Stimulated activated naive CD8-positive, alpha-beta T cell treated with anti-CD3 and anti-CD28 coated beads, Interleukin-15, amount 100 ng/mL, for 72 hours (primary cell): ENCODE data around the gene GPR157.

Experiments used
- ATAC-seq: fragments of 150-1000 bp; cut with Tn5 transposase; 2 replicates; pipeline ENCODE4 v1.10.0; 2021; ENCODE audit warnings: mild to moderate bottlenecking, moderate library complexity
- DNase-seq, 2 donors: peaks; one replicate each; pipeline ENCODE4 v3.0.0; 2021 to 2022
- H3K27ac Mint-ChIP-seq, 2 donors: one replicate each; pipeline ENCODE4 v1.8.0; 2022; ENCODE audit warnings: mild to moderate bottlenecking in 2 of 2, mixed read lengths in 2 of 2, moderate library complexity in 2 of 2
- H3K27me3 Mint-ChIP-seq: one replicate; pipeline ENCODE4 v1.8.0; 2022; ENCODE audit warnings: mixed read lengths
- H3K4me1 Mint-ChIP-seq: one replicate; pipeline ENCODE4 v1.8.0; 2022; ENCODE audit warnings: mild to moderate bottlenecking, mixed read lengths
- H3K4me3 Mint-ChIP-seq, 2 donors: one replicate each; pipeline ENCODE4 v1.8.0; 2022; ENCODE audit warnings: mild to moderate bottlenecking in 2 of 2, mixed read lengths in 2 of 2, moderate library complexity in 1 of 2
- H3K9me3 Mint-ChIP-seq, 2 donors: one replicate each; pipeline ENCODE4 v1.8.0; 2022; ENCODE audit warnings: mixed read lengths in 2 of 2

Gene GPR157

GRCh38 chr1:9093581-9093980 is 35.3 kb downstream of the GPR157 start:
- no peak overlapping the region for H3K27ac Mint-ChIP-seq
- no peaks in the 10 kb centered on the region for H3K4me1 Mint-ChIP-seq
- DNase-seq (no peak), ATAC-seq (no peak)
- no peak overlapping the region for H3K4me3 Mint-ChIP-seq
- no peaks in the 10 kb centered on the region for H3K9me3 Mint-ChIP-seq
- peaks cover 13% of the 10 kb centered on the region for H3K27me3 Mint-ChIP-seq

GRCh38 chr1:9093091-9093490 is 35.8 kb downstream of the GPR157 start:
- peaks cover 18% of the 10 kb centered on the region for H3K27me3 Mint-ChIP-seq
- no peaks in the 10 kb centered on the region for H3K9me3 Mint-ChIP-seq
- no peak overlapping the region for H3K4me3 Mint-ChIP-seq
- no peak for ATAC-seq
- no peak for DNase-seq
- no peak overlapping the region for H3K27ac Mint-ChIP-seq
- no peaks in the 10 kb centered on the region for H3K4me1 Mint-ChIP-seq

GRCh38 chr1:9088807-9089206 is 40.1 kb downstream of the GPR157 start:
- Mint-ChIP-seq H3K4me3 (no peak overlapping the region), H3K27me3 (peaks cover 48% of the 10 kb centered on the region), H3K27ac (no peak overlapping the region), H3K4me1 (no peaks in the 10 kb centered on the region), H3K9me3 (no peaks in the 10 kb centered on the region)
- ATAC-seq (no peak), DNase-seq (no peak)

GRCh38 chr1:9087411-9088125 is 41.3 kb downstream of the GPR157 start:
- H3K4me1 Mint-ChIP-seq, result peaks cover 11% of the 10 kb centered on the region
- peaks cover 48% of the 10 kb centered on the region for H3K27me3 Mint-ChIP-seq
- no peak for ATAC-seq
- no peaks in the 10 kb centered on the region for H3K9me3 Mint-ChIP-seq
- H3K4me3 Mint-ChIP-seq, result no peak overlapping the region
- no peak for DNase-seq
- no peak overlapping the region for H3K27ac Mint-ChIP-seq

- peaks cover 11% of the 10 kb centered on the region for H3K4me1 Mint-ChIP-seq
- peaks cover 48% of the 10 kb centered on the region for H3K27me3 Mint-ChIP-seq
- ATAC-seq (no peak), DNase-seq (no peak)
- no peak overlapping the region for H3K4me3 Mint-ChIP-seq
- H3K9me3 Mint-ChIP-seq, result no peaks in the 10 kb centered on the region
- no peak overlapping the region for H3K27ac Mint-ChIP-seq
Measured at GRCh38 chr1:9086796-9087195, 42.1 kb downstream of the GPR157 start.

GRCh38 chr1:9086045-9086444 is 42.9 kb downstream of the GPR157 start:
- Mint-ChIP-seq H3K9me3 (no peaks in the 10 kb centered on the region), H3K27me3 (peaks cover 48% of the 10 kb centered on the region), H3K4me3 (no peak overlapping the region), H3K27ac (no peak overlapping the region), H3K4me1 (peaks cover 11% of the 10 kb centered on the region)
- no peak for ATAC-seq
- DNase-seq, result no peak

GRCh38 chr1:9085306-9085940 is 43.5 kb downstream of the GPR157 start:
- Mint-ChIP-seq H3K9me3 (no peaks in the 10 kb centered on the region), H3K4me1 (peaks cover 11% of the 10 kb centered on the region), H3K27me3 (peaks cover 48% of the 10 kb centered on the region), H3K27ac (no peak overlapping the region), H3K4me3 (no peak overlapping the region)
- ATAC-seq (no peak), DNase-seq (no peak)

- Mint-ChIP-seq H3K4me1 (peaks cover 11% of the 10 kb centered on the region), H3K4me3 (no peak overlapping the region), H3K27me3 (peaks cover 51% of the 10 kb centered on the region), H3K27ac (no peak overlapping the region), H3K9me3 (no peaks in the 10 kb centered on the region)
- no peak for ATAC-seq
- no peak for DNase-seq
Measured at GRCh38 chr1:9084906-9085305, 44.0 kb downstream of the GPR157 start.

GRCh38 chr1:9081473-9081872 is 47.4 kb downstream of the GPR157 start:
- H3K27ac Mint-ChIP-seq, result no peak overlapping the region
- no peak for ATAC-seq
- no peak for DNase-seq
- no peak overlapping the region for H3K4me3 Mint-ChIP-seq
- H3K9me3 Mint-ChIP-seq, result no peaks in the 10 kb centered on the region
- H3K4me1 Mint-ChIP-seq, result peaks cover 35% of the 10 kb centered on the region
- peaks cover 48% of the 10 kb centered on the region for H3K27me3 Mint-ChIP-seq

- no peak overlapping the region for H3K4me3 Mint-ChIP-seq
- peaks cover 39% of the 10 kb centered on the region for H3K4me1 Mint-ChIP-seq
- H3K9me3 Mint-ChIP-seq, result no peaks in the 10 kb centered on the region
- no peak for DNase-seq
- no peak overlapping the region for H3K27ac Mint-ChIP-seq
- peaks cover 52% of the 10 kb centered on the region for H3K27me3 Mint-ChIP-seq
- ATAC-seq, result no peak
Measured at GRCh38 chr1:9080705-9081291, 48.1 kb downstream of the GPR157 start.

GRCh38 chr1:9079988-9080704 is 48.8 kb downstream of the GPR157 start:
- Mint-ChIP-seq H3K4me1 (peaks cover 44% of the 10 kb centered on the region), H3K4me3 (no peak overlapping the region), H3K9me3 (no peaks in the 10 kb centered on the region), H3K27ac (no peak overlapping the region), H3K27me3 (peaks cover 52% of the 10 kb centered on the region)
- ATAC-seq (no peak), DNase-seq (no peak)

GRCh38 chr1:9078752-9079500 is 50.0 kb downstream of the GPR157 start:
- H3K27ac Mint-ChIP-seq, result no peak overlapping the region
- no peaks in the 10 kb centered on the region for H3K9me3 Mint-ChIP-seq
- H3K4me1 Mint-ChIP-seq, result peaks cover 51% of the 10 kb centered on the region
- ATAC-seq, result no peak
- no peak for DNase-seq
- H3K4me3 Mint-ChIP-seq, result no peak overlapping the region
- peaks cover 53% of the 10 kb centered on the region for H3K27me3 Mint-ChIP-seq

- ATAC-seq (peak; percentile 87), DNase-seq (peak; percentile 23 to 52)
- Mint-ChIP-seq H3K9me3 (no peaks in the 10 kb centered on the region), H3K4me3 (no peak overlapping the region), H3K27me3 (peaks cover 61% of the 10 kb centered on the region), H3K4me1 (peaks cover 46% of the 10 kb centered on the region), H3K27ac (peak overlapping the region in 1 of 2 donors; percentile 42)
Measured at GRCh38 chr1:9078015-9078751, 50.7 kb downstream of the GPR157 start.

- ATAC-seq (no peak), DNase-seq (no peak)
- Mint-ChIP-seq H3K4me1 (peaks cover 40% of the 10 kb centered on the region), H3K27ac (no peak overlapping the region), H3K4me3 (no peak overlapping the region), H3K9me3 (no peaks in the 10 kb centered on the region), H3K27me3 (peaks cover 61% of the 10 kb centered on the region)
Measured at GRCh38 chr1:9075022-9075421, 53.9 kb downstream of the GPR157 start.

- Mint-ChIP-seq H3K4me1 (peaks cover 29% of the 10 kb centered on the region), H3K4me3 (no peak overlapping the region), H3K27me3 (peaks cover 42% of the 10 kb centered on the region), H3K27ac (no peak overlapping the region), H3K9me3 (no peaks in the 10 kb centered on the region)
- ATAC-seq (no peak), DNase-seq (no peak)
Measured at GRCh38 chr1:9073143-9073542, 55.8 kb downstream of the GPR157 start.
